Mucosa of rectum (tissue), 2 donors: ENCODE data around the gene SPATA7.

ENCODE experiments used
- H3K27ac ChIP-seq, 2 donors: one replicate each; pipeline ENCODE4 v1.7.0; 2013; ENCODE audit warnings: inconsistent platforms in 2 of 2, low read depth in 2 of 2, low read length in 2 of 2
- H3K27me3 ChIP-seq, 2 donors: one replicate each; pipeline ENCODE4 v1.7.0; 2013; ENCODE audit warnings: low read length in 2 of 2; ENCODE audit not compliant: control insufficient read depth in 2 of 2, insufficient read depth in 2 of 2
- H3K36me3 ChIP-seq, 2 donors: one replicate each; pipeline ENCODE4 v1.7.0; 2013; ENCODE audit warnings: low read length in 2 of 2; ENCODE audit not compliant: control insufficient read depth in 2 of 2, insufficient read depth in 2 of 2
- H3K4me1 ChIP-seq, 2 donors: one replicate each; pipeline ENCODE4 v1.7.0; 2013; ENCODE audit warnings: low read length in 2 of 2, mild to moderate bottlenecking in 1 of 2; ENCODE audit not compliant: control insufficient read depth in 2 of 2, insufficient read depth in 2 of 2
- H3K4me3 ChIP-seq, 2 donors: one replicate each; pipeline ENCODE4 v1.7.0; 2013; ENCODE audit warnings: low read length in 2 of 2
- H3K9ac ChIP-seq, 2 donors: one replicate each; pipeline ENCODE4 v1.7.0; 2013; ENCODE audit warnings: low read length in 2 of 2, low read depth in 1 of 2, mild to moderate bottlenecking in 1 of 2
- H3K9me3 ChIP-seq, 2 donors: one replicate each; pipeline ENCODE4 v1.7.0; 2013; ENCODE audit warnings: low read length in 2 of 2; ENCODE audit not compliant: control insufficient read depth in 2 of 2
- donor health status: healthy.
- donor health status: Normal muscosa, but diverticular disease.

Gene SPATA7

GRCh38 chr14:88479574-88479987 lies 94.1 kb downstream of the SPATA7 start:
- Histone ChIP-seq H3K4me3 (no peak overlapping the region), H3K9me3 (no peaks in the 10 kb centered on the region), H3K27me3 (no peaks in the 10 kb centered on the region), H3K36me3 (peaks cover 44 to 54% of the 10 kb centered on the region in 2 donors), H3K4me1 (no peaks in the 10 kb centered on the region), H3K27ac (no peak overlapping the region), H3K9ac (no peak overlapping the region)

- Histone ChIP-seq H3K4me3 (no peak overlapping the region), H3K9ac (no peak overlapping the region), H3K27ac (no peak overlapping the region), H3K9me3 (no peaks in the 10 kb centered on the region), H3K36me3 (peaks cover 53% of the 10 kb centered on the region in 2 donors), H3K4me1 (no peaks in the 10 kb centered on the region), H3K27me3 (no peaks in the 10 kb centered on the region)
These were observed 95.6 kb downstream of the SPATA7 start for GRCh38 chr14:88481059-88481458.

DNA sequence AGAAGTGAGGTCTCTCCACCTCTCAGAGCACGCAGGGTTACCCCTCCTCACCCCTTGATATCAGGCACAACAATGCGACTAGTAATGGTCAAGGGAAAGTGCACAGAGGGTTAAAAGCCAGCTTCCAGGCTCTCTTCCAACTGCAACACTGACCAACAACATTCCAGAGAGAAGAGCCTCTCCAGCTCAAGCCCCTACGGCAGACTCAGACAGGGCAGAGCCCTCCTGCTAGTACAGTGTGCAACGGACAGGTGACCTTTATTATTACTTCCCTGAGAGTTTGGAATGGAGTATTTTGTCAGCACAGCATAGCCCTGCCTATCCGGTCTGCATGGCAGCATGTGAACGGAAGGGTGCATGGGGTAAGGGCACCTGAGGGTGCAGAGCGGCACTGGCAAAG lies 96.3 kb downstream of the SPATA7 start:
- Histone ChIP-seq H3K4me3 (no peak overlapping the region), H3K27ac (no peak overlapping the region), H3K9ac (no peak overlapping the region), H3K27me3 (no peaks in the 10 kb centered on the region), H3K36me3 (peaks cover 49 to 53% of the 10 kb centered on the region in 2 donors), H3K4me1 (no peaks in the 10 kb centered on the region), H3K9me3 (no peaks in the 10 kb centered on the region)

DNA sequence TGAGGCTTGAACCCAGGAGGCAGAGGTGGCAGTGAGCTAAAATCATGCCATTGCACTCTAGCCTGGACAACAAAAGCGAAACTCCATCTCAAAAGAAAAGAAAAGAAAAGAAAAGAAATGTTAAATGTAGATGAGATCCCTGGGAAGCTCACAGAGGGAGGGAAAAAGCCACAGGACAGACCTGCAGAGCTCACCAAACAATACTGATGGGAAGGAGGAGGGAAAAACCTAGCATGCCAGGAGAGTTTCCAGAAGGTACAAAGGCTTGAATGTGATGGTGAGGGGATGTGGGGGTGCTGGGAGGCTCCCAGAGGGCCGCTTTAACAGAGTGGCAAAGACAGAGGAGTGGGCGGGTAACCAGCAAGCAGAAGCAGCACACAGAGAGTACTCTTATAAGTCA lies 97.1 kb downstream of the SPATA7 start:
- peaks cover 48 to 52% of the 10 kb centered on the region in 2 donors for H3K36me3 ChIP-seq
- no peak overlapping the region for H3K27ac ChIP-seq
- H3K4me3 ChIP-seq = no peak overlapping the region
- no peaks in the 10 kb centered on the region for H3K9me3 ChIP-seq
- no peaks in the 10 kb centered on the region for H3K4me1 ChIP-seq
- H3K27me3 ChIP-seq = no peaks in the 10 kb centered on the region
- H3K9ac ChIP-seq = no peak overlapping the region
